Testis (tissue), 3 donors: ENCODE results near the gene SLC6A2. TPM values are rescaled to one million over a fixed set of nuclear protein-coding genes. Genes with fewer than 3 reads are reported as not detected.

Experiments
- DNase-seq: peaks from one replicate; pipeline ENCODE4 v3.0.0-alpha.2; 2019
- H3K27ac ChIP-seq, 2 donors: fragments of 200-600 bp; sonication (generic); one replicate each; pipeline ENCODE4 v1.5.1; 2019
- H3K27me3 ChIP-seq: fragments of 200-600 bp; sonication (generic); one replicate; pipeline ENCODE4 v1.5.1; 2019
- H3K36me3 ChIP-seq: fragments of 200-600 bp; sonication (generic); one replicate; pipeline ENCODE4 v1.5.1; 2017; ENCODE audit warnings: low read depth; ENCODE audit errors: missing control alignments
- H3K4me1 ChIP-seq: fragments of 200-600 bp; sonication (generic); one replicate; pipeline ENCODE4 v1.5.1; 2019
- H3K4me3 ChIP-seq, 2 donors: fragments of 200-600 bp; sonication (generic); one replicate each; pipeline ENCODE4 v1.5.1; 2017 to 2019
- H3K9me3 ChIP-seq: fragments of 200-600 bp; sonication (generic); one replicate; pipeline ENCODE4 v1.5.1; 2017
- CTCF ChIP-seq, 3 experiments: fragments of 450-650 bp in 2 of 3; fragments of 200-600 bp in 1 of 3; sonication (generic) in 1 of 3; IDR thresholded peaks; one replicate each; pipeline ENCODE4 v1.5.1; 2016 to 2019; ENCODE audit warnings: antibody characterized with exemption in 3 of 3, mild to moderate bottlenecking in 2 of 3, moderate library complexity in 1 of 3
- POLR2A ChIP-seq: fragments of 450-650 bp; IDR thresholded peaks from one replicate; pipeline ENCODE4 v1.6.1; 2017; ENCODE audit warnings: antibody characterized with exemption, mild to moderate bottlenecking, moderate library complexity
- WGBS, 2 donors: methylation state at CpG; one replicate each; pipeline ENCODE4 v1.1.5; 2018; 5-methylcytosine and 5-hydroxymethylcytosine counted together
- intact Hi-C: fragments of 100-400 bp; cut with DNase I; formaldehyde crosslinking; loops from one replicate; pipeline ENCODE4 v1.15.1; 2023; ENCODE audit warnings: low total_unique reads
- polyA plus RNA-seq: library from polyadenylated mRNA; stranded (reverse); fragments of 350-450 nt; fragmentation: Illumina TruSeq; extraction: RNeasy Lipid Tissue Mini Kit (QIAGEN cat#74804); gene quantifications from one replicate; pipeline ENCODE4 v1.2.3, GENCODE V29; 2014; ENCODE audit warnings: low read depth, low replicate concordance; ENCODE audit not compliant: insufficient read depth
- total RNA-seq, 2 donors: library from RNA; depleted of rRNA; stranded (reverse); fragments of >200 nt; gene quantifications; one replicate each; pipeline ENCODE4 v1.2.3, GENCODE V29; 2016

The SLC6A2 gene
- total and polyA plus RNA-seq, 3 donors from 2014 or later: 3.5 to 16.6 (median 5.7) TPM

GRCh38 chr16:55645986-55646385, 9.8 kb upstream of the SLC6A2 start:
- Histone ChIP-seq H3K36me3 (no peaks in the 10 kb centered on the region), H3K4me3 (no peak overlapping the region), H3K27me3 (no peaks in the 10 kb centered on the region), H3K27ac (no peak overlapping the region), H3K9me3 (no peaks in the 10 kb centered on the region), H3K4me1 (no peaks in the 10 kb centered on the region)
- 73 to 83% methylated on average over 4 of the region's 4 CpGs for WGBS, 2 donors
- no peak for TF ChIP-seq CTCF (IDR thresholded peaks at IDR 0.05)
- TF ChIP-seq POLR2A: no peak
- intact Hi-C loops: no loop called here
- DNase-seq: no peak

GRCh38 chr16:55647343-55647742, 8.4 kb upstream of the SLC6A2 start:
- no peak for TF ChIP-seq POLR2A
- TF ChIP-seq CTCF (IDR thresholded peaks at IDR 0.05): no peak
- Histone ChIP-seq H3K36me3 (no peaks in the 10 kb centered on the region), H3K27ac (no peak overlapping the region), H3K4me3 (no peak overlapping the region), H3K4me1 (no peaks in the 10 kb centered on the region), H3K9me3 (no peaks in the 10 kb centered on the region), H3K27me3 (no peaks in the 10 kb centered on the region)
- 82 to 96% methylated on average over 4 of the region's 4 CpGs for WGBS, 2 donors
- no peak for DNase-seq
- intact Hi-C loops: no loop called here

GRCh38 chr16:55647798-55648197, 8.0 kb upstream of the SLC6A2 start:
- no peaks in the 10 kb centered on the region for H3K36me3 ChIP-seq
- TF ChIP-seq POLR2A: no peak
- TF ChIP-seq CTCF (IDR thresholded peaks at IDR 0.05): no peak
- DNase-seq: no peak
- no peaks in the 10 kb centered on the region for H3K9me3 ChIP-seq
- H3K4me1 ChIP-seq: no peaks in the 10 kb centered on the region
- no peak overlapping the region for H3K27ac ChIP-seq
- intact Hi-C loops: no loop called here
- H3K27me3 ChIP-seq: no peaks in the 10 kb centered on the region
- no peak overlapping the region for H3K4me3 ChIP-seq

- no peaks in the 10 kb centered on the region for H3K4me1 ChIP-seq
- H3K27ac ChIP-seq: no peak overlapping the region
- no peak for TF ChIP-seq CTCF (IDR thresholded peaks at IDR 0.05)
- intact Hi-C loops: no loop called here
- no peaks in the 10 kb centered on the region for H3K36me3 ChIP-seq
- DNase-seq: no peak
- H3K9me3 ChIP-seq: no peaks in the 10 kb centered on the region
- H3K27me3 ChIP-seq: no peaks in the 10 kb centered on the region
- no peak overlapping the region for H3K4me3 ChIP-seq
- 85 to 86% methylated on average over 10 of the region's 10 CpGs for WGBS, 2 donors
Observed at GRCh38 chr16:55651841-55652824, 3.7 kb upstream of the SLC6A2 start.

- no peak for DNase-seq
- Histone ChIP-seq H3K36me3 (no peaks in the 10 kb centered on the region), H3K4me3 (no peak overlapping the region), H3K27me3 (no peaks in the 10 kb centered on the region), H3K4me1 (no peaks in the 10 kb centered on the region), H3K9me3 (no peaks in the 10 kb centered on the region), H3K27ac (no peak overlapping the region)
- 91 to 96% methylated on average over 2 of the region's 2 CpGs for WGBS, 2 donors
- TF ChIP-seq CTCF (IDR thresholded peaks at IDR 0.05) (no peak), POLR2A (no peak)
- intact Hi-C loops: no loop called here
Observed at GRCh38 chr16:55653106-55653505, 2.7 kb upstream of the SLC6A2 start.
